CD4-positive, alpha-beta T cell treated with Interleukin-6 for 4 hours (primary cell): ENCODE data around the gene STXBP2.
A peak's percentile ranks its signal among the peaks of the same experiment; 100 is the strongest.

Experiments
- DNase-seq: peaks from one replicate; pipeline ENCODE4 v3.0.0-alpha.2; 2020; ENCODE audit warnings: mixed read lengths

STXBP2 gene

DNA sequence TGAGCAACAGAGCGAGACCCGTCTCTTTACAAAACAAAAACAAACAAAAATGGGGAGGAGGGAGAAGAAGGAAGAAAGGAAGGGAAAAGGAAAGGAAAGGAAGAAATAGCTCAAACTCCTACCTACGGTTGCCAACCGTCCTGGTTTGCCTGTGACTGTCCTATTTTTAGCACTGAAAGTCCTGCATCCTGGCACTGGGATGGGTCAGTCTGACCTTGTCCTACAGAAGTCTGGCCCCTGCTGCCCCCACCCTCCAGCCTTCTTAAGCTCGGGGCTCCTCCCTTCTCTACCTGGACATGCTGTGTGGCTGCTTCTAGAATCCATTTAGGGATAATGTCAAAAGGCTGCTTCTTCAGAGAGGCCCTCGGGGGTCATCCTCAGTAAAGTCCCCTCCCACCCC is 1.2 kb upstream of the STXBP2 start:
- no peak for DNase-seq

GRCh38 chr19:7636317-7636690 is 606 bp upstream of the STXBP2 start:
- DNase-seq = no peak

DNA sequence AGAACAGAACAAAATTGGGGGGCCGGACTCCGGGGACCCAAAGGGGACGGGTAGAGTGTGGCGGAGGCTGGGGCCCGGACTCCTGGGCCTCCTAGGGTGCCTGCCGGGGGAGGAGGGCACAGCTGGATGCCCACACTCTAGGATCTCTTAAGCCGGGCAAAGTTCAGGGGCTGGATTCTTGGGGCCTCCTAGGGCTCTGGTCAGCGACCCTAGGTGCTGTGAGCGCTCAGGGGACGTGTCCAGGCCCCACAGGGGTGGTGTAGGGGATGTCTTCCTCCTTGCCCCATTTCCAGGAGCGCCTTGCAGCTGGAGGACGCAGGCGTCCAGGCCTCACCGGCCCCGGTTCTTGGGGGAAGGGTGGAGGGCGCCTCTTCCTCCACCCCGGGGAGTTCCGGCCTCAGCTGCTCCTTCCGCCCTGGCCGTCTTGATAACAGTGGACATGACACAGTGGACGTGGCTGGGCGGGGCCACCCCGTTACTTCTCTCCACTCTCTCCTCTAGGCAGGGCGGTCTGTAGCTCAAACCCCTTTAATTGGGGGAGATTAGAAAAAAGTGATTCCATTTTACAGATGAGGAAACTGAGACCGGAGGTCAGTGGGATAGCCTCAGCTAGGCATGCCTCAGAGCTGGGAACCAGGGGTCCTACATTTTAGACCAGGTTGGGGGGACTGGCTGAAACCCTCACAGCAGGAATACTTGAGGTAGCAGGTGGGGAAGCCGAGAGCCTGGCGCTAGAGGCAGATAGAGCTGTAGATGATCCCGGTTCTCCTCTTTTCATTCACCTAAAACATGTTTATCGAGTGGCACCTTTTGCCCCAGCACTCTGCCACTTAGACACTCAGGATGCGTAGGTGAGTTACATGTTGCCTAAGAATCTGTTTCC is 705 bp downstream of the STXBP2 start:
- peak; percentile 15 for DNase-seq

DNA sequence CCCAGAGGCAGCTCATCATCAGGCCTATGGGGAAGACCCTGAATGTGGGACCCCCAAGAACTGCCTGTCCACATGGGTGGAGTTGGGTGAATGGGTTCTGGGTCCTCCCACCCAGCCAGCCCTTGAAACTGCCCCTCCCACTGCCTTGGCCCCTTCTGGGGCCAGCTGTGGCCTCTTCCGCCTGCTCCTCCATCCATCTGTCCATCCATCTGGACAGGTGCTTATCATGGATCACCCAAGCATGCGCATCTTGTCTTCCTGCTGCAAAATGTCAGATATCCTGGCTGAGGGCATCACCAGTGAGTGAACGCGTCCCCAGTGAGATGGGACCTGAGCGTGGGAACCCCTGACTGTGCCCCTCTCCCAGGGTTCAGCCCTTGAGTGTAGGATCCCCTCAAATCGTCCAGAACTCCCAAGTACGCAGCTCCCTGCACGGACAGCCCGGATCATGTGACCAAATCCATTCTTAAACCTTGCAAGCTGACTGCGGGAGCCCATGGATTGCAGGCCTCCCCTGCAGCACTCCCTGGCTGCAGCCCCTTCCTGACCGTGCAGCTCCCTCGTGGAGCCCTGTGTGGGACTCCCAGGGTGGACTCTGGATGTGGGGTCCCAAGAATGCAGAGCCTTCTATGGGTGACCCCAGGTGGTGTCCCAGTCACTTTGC is 2.0 kb downstream of the STXBP2 start:
- DNase-seq = no peak

- no peak for DNase-seq
Observed at GRCh38 chr19:7639863-7640348, 3.0 kb downstream of the STXBP2 start.

DNA sequence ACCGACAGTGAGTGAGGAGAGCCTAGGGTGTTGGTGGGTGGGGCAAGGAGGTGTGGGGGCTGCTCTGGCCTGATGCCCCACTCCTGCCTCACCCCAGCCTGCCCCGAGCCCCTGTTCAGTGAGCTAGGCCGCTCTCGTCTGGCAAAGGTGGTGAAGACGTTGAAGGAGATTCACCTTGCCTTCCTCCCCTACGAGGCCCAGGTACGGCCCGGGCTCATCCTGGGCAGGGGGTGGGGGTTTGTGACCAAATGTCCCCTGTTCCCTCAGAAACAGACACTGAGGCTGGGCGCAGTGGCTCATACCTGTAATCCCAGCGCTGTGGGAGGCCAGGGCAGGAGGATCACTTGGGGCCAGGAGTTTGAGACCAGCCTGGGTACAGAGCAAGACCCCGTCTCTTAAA is 3.9 kb downstream of the STXBP2 start:
- no peak for DNase-seq

DNA sequence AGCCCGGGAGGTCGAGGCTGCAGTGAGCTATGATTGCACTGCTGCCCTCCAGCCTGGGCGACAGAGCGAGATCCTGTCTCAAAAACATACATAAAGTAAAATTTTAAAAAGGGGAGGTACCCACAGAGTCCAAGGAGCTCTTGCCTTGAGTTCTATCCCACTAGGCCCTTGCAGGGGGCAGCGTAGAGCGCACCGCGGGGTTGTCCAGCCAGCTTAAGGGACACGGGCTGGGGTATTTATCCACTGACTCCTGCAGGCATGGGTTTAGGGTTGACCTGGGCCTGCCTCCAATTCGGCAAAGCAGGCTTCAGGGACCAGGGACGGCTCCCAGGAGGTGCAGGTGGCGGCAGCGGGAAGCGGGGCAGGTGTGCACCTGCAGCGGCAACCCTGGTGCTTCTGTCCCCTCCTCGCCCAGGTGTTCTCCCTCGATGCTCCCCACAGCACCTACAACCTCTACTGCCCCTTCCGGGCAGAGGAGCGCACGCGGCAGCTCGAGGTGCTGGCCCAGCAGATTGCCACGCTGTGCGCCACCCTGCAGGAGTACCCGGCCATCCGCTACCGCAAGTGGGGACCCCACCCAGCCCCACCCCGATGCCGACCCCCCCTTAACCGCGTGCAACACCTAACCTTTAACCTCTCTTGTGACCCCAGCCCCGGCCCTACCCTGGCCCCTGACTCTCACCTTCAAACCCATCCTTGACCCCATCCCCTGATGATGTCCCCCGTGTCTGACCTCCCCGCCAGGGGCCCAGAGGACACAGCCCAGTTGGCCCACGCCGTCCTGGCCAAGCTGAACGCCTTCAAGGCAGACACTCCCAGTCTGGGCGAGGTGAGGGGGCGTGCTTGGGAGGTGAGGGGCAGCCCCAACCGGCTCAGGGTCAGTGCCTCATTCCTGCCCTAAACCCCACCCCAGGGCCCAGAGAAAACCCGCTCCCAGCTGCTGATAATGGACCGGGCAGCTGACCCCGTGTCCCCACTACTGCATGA is 4.7 kb downstream of the STXBP2 start:
- DNase-seq = no peak

- DNase-seq = no peak
Observed at GRCh38 chr19:7642295-7643030, 5.6 kb downstream of the STXBP2 start.

GRCh38 chr19:7643031-7643415 is 6.1 kb downstream of the STXBP2 start:
- no peak for DNase-seq

- peak; percentile 23 for DNase-seq
Observed at GRCh38 chr19:7643629-7644549, 7.0 kb downstream of the STXBP2 start.

DNA sequence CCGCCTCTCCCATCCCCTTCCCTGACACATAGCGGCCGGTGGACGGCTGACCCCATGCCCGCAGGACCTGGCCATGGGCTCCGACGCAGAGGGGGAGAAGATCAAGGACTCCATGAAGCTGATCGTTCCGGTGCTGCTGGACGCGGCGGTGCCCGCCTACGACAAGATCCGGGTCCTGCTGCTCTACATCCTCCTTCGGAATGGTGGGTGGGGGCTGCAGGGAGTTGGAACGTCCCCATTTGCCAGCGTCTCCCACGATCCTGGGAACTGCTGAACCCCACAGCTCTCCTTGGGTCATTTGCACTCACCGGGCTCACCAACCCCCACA is 7.6 kb downstream of the STXBP2 start:
- DNase-seq = no peak

- DNase-seq = no peak
Observed at GRCh38 chr19:7645163-7645562, 8.3 kb downstream of the STXBP2 start.

DNA sequence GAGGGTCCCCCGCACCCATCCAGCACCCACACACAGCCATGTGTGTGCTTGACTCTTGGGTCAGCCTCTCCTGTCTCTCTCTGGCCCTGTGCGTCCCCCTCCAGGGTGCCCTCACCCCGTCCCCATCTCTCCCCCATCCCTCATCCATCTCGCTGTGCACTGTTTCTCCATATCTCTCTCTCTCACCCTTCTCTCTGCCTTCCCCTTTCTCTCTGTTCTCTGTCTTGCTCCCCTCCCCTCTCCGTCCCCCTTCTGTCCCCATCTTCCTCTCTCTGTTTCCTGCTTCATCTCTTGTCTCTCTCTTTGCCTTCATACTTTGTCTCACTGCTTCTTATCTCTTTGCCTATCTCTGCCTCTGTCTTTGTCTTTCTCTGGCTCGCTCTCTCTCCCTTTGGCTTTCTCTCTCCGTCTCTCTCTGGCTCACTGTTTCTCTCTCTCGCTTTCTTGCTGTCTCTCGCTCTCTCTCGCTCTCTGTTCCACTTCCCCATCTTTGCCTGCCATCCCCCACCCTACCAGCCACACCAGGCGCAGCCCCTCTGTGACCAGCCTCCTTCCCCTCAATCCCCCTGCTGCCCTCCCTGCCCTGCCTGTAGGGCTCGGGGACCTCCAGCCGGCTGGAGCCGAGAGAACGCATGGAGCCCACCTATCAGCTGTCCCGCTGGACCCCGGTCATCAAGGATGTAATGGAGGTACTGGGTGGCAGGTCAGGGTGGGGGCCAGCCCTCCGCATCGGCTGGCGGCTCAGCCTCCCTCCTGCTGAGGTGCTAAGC is 8.9 kb downstream of the STXBP2 start:
- no peak for DNase-seq

DNA sequence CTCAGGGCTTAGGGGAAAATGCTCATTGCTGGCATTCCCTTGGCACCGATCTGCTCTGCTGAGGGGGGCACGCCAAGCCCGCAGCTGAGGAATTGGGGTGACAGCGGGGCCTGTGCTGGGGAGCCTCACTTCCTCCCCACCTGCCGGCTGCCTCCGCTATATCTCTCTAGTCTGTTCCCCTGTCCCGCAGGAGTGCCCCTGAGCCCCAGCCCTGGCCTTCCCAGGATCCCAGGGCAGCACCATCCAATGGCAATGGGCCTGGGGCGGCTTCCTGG is 9.5 kb downstream of the STXBP2 start:
- DNase-seq = no peak

- no peak for DNase-seq
Observed at GRCh38 chr19:7647156-7647555, 10.2 kb downstream of the STXBP2 start.

DNA sequence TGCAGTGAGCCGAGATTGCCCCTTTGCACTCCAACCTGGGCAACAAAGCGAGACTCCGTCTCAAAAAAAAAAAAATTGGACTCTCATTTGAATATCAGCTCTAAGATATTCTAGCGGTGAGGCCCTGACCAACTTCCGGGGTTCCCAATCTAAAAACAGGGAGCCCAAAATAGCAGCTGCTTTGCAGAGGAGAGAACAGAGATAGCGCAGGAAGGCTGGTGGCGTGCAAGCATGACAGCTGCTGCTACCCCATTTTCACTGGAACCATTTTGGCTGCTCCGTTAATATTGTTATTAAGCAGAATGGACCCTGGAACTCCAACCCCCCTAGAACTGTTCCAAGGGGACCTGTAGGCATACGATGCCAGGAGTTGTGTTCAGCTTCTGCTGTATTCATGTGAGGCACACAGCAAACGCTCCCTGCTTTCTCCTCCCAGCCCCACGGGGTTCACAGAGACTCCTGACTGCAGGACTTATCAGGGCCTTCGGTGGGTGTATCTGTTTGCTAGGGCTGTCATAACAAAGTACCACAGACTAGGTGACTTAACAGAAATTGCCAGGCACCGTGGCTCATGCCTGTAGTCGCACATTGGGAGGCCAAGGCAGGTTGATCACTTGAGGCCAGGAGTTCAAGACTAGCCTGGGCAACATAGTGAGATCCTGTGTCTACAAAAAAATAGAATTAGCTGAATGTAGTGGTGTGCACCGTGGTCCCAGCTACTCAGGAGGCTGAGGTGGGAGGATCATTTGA is 11.5 kb downstream of the STXBP2 start:
- peak; percentile 0 for DNase-seq

GRCh38 chr19:7650148-7650547 is 13.2 kb downstream of the STXBP2 start:
- peak; percentile 1 for DNase-seq

DNA sequence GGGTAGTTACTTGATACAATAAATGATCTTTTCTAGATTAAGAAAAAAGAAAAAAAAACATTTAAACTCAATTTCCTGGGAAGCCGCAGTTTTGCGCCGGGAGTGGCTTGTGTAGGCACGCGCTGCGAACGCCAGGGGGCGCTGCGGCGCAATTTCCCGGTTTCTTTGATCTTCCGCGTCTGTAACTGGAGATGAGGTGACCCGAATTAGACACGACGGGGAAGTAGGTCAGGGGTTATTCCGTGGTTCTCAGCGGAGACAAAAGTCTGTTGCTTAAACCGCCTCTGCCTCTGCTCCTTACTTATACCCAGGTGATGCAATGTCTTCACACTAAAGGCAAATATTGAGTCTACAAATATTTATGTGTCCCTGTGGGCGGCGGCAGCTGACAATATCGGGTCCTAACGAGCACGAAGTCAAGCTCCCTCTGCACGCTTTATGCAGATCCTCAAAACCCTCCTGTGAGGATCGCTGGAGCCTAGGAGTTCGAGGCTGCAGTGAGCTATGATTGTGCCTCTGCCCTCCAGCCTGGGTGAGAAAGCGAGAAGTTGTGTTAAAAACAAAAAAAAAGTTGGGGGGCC is 15.2 kb downstream of the STXBP2 start:
- peak; percentile 90 for DNase-seq

DNA sequence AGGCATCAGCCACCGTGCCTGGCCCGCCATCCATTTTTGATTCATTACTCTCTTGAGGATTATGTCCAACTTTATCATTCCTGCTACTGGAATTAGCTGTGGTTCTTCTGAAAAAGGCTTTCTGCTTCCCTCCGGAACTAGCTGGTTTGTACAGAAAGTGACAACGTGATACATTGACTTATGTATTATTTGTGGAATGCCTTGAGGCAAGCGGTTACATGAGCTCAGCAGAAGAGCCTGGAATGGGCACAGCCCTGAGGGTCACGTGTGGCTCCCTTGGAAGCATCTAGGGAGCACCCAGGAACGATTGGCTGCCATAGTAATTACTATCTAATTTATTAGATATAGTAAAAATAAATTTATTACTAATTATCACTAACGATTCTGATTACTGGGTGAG is 17.5 kb downstream of the STXBP2 start:
- peak; percentile 0 for DNase-seq

GRCh38 chr19:7655581-7655980 is 18.7 kb downstream of the STXBP2 start:
- DNase-seq = no peak
